Measurements from ENCODE around the gene ADAMTS4.

Gene ADAMTS4

DNA sequence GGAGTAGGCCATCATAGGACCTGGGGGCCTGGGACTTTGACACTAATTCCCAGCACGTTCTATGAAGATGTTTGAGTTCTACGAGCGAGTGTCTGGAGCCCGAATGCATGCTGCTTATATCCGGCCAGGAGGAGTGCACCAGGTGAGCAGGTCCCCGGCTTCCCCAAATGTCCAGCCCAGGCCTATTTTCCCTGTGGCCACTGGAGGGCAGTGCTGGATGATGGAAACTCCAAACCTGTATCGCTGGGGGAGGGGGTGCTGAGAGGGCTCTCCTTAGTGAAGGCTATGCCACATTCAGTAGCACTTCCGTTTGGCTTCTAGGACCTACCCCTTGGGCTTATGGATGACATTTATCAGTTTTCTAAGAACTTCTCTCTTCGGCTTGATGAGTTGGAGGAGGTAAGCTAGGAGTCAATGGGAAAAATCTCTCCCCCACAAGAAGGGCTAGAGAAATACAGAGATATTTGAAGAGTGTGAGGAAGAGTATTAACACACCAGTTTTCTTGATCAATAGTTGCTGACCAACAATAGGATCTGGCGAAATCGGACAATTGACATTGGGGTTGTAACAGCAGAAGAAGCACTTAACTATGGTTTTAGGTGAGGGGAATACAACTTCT lies 11.0 kb upstream of the ADAMTS4 start:
- peak; percentile 77 to 79 for DNase-seq
- H3K36me3 ChIP-seq: peaks cover 82 to 98% (median 88%) of the 10 kb centered on the region in 3 donors
- H3K4me3 ChIP-seq: no peak overlapping the region
- peaks cover 0 to 10% (median 3%) of the 10 kb centered on the region in 4 donors for H3K4me1 ChIP-seq
- H3K27ac ChIP-seq: no peak overlapping the region
- peak; percentile 84 to 87 for TF ChIP-seq CTCF (IDR thresholded peaks at IDR 0.05)
- no peaks in the 10 kb centered on the region for H3K9me3 ChIP-seq
- no peaks in the 10 kb centered on the region for H3K27me3 ChIP-seq
- intact Hi-C loops (cut with DNase I; ENCODE audit: low total_unique reads): no loop called here

DNA sequence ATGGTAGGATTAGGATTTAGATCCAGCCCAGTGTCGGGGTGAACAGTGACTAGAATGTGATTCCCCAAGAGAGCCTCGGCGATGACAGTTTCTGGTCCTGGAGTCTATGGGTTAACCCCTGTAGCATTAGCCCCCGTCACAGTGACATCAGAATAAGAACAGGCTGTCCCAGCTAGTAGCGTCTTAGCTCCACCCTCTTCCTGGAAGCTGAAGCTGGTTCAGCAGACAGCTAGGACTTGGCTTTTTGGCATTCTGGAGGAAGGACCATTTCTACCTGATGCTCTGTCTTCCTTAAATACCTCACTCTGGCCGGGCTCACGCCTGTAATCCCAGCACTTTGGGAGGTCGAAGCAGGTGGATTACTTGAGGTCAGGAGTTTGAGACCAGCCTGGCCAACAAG lies 8.3 kb upstream of the ADAMTS4 start:
- H3K4me1 ChIP-seq: peaks cover under 1 to 23% (median 16%) of the 10 kb centered on the region in 4 donors
- H3K36me3 ChIP-seq: peaks cover 55 to 77% (median 61%) of the 10 kb centered on the region in 3 donors
- no peak overlapping the region for H3K4me3 ChIP-seq
- no peaks in the 10 kb centered on the region for H3K27me3 ChIP-seq
- no peak overlapping the region for H3K27ac ChIP-seq
- intact Hi-C loops (cut with DNase I; ENCODE audit: low total_unique reads): no loop called here
- DNase-seq: no peak
- no peak for TF ChIP-seq CTCF (IDR thresholded peaks at IDR 0.05)
- H3K9me3 ChIP-seq: no peaks in the 10 kb centered on the region

- H3K27ac ChIP-seq: no peak overlapping the region
- H3K4me3 ChIP-seq: no peak overlapping the region
- H3K4me1 ChIP-seq: peaks cover 7 to 24% (median 17%) of the 10 kb centered on the region in 4 donors
- TF ChIP-seq CTCF (IDR thresholded peaks at IDR 0.05): no peak
- no peaks in the 10 kb centered on the region for H3K9me3 ChIP-seq
- no peak for DNase-seq
- intact Hi-C loops (cut with DNase I; ENCODE audit: low total_unique reads): no loop called here
- no peaks in the 10 kb centered on the region for H3K27me3 ChIP-seq
- H3K36me3 ChIP-seq: peaks cover 49 to 71% (median 55%) of the 10 kb centered on the region in 3 donors
Measured at GRCh38 chr1:161206411-161207140, 7.7 kb upstream of the ADAMTS4 start.

- no peaks in the 10 kb centered on the region for H3K9me3 ChIP-seq
- peaks cover 7 to 65% (median 52%) of the 10 kb centered on the region in 4 donors for H3K4me1 ChIP-seq
- TF ChIP-seq CTCF (IDR thresholded peaks at IDR 0.05): no peak
- peak; percentile 99 for DNase-seq
- peak within 1 kb of the TSS; percentile 87 to 93 for H3K27ac ChIP-seq
- peaks cover 10 to 27% (median 12%) of the 10 kb centered on the region in 3 donors for H3K36me3 ChIP-seq
- intact Hi-C loops (cut with DNase I; ENCODE audit: low total_unique reads): no loop called here
- peak within 1 kb of the TSS; percentile 79 to 88 for H3K4me3 ChIP-seq
- peaks cover 0 to 9% of the 10 kb centered on the region in 2 donors for H3K27me3 ChIP-seq
Measured at GRCh38 chr1:161201836-161202712, 3.2 kb upstream of the ADAMTS4 start, which contains the start of gene NDUFS2. NDUFS2 (plus strand) TSS chr1:161202367; CDS start chr1:161202386, 19 bp downstream.

All from tibial artery (tissue), 4 donors.